Esophagus mucosa (tissue), 1 donor: ENCODE measurements around the gene PSME1. TPM values are rescaled to one million over a fixed set of nuclear protein-coding genes. Genes with fewer than 3 reads are reported as not detected.

Source experiments
- ATAC-seq: fragments of 200-7000 bp; cut with Tn5 transposase; one replicate; pipeline ENCODE4 v1.9.1; 2020
- total RNA-seq: library from RNA; stranded (reverse); gene quantifications from one replicate; pipeline ENCODE4 v1.2.4, GENCODE V29; 2023
- donor health status: DM: yes; HTN: yes; CAD: no.

Gene PSME1
- 123 TPM for total RNA-seq

GRCh38 chr14:24135834-24136683, at the start of gene PSME1:
TSS of gene PSME1 (plus strand) at chr14:24136194. CDS start at chr14:24136263, 69 bp downstream.
- ATAC-seq: peak; percentile 95

- no peak for ATAC-seq
Observed at GRCh38 chr14:24087004-24087403, 49.0 kb upstream of the PSME1 start.

- ATAC-seq: no peak
Observed at GRCh38 chr14:24088095-24088494, 47.9 kb upstream of the PSME1 start.

DNA sequence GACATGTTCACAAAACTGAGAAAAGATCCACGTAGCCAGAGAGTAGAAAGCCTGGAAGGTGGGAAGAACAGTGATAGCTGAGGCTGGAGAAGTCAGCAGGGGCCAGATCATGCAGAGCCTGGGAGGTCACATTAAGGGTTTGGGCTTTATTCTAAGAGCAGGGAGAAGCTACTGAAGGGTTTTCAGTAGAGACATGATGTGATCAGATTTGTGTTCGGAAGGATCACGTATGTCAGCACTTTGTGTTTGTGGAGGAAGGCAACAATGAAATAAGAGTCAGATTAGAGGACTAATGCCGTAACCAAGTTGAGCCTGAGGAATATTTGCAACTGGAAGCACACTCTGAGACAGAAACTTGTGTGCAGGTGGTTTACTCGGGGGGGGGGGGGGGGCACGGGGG, 46.1 kb upstream of the PSME1 start:
- no peak for ATAC-seq

- no peak for ATAC-seq
Observed at GRCh38 chr14:24092110-24092504, 43.9 kb upstream of the PSME1 start.

- no peak for ATAC-seq
Observed at GRCh38 chr14:24092505-24093206, 43.3 kb upstream of the PSME1 start.

DNA sequence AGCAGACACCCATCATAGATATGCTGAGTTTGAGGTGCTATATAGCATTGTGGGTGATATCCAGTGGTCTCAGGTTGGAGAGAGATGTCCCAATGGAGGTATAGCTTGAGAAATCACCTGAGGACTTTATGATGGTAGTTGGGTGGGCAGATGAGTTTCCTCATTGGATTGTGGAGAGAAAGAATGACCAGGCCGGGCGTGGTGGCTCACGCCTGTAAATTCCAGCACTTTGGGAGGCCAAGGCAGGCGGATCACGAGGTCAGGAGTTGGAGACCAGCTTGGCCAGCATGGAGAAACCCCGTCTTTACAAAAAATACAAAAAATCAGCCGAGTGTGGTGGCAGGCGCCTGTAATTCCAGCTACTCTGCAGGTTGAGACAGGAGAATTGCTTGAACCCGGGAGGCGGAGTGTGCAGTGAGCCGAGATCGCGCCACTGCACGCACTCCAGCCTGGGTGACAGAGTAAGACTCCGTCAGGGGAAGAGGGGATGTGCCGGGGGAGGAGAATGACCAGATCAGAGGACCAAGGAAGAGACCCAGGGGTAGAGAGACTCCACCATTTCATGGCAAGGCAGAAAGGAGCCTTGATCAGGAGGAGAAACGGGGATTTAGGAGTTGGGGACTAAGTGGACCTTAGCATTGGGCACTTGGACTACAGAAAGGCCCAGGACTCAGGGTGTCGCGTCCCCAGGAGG, 42.6 kb upstream of the PSME1 start:
- peak; percentile 4 for ATAC-seq

DNA sequence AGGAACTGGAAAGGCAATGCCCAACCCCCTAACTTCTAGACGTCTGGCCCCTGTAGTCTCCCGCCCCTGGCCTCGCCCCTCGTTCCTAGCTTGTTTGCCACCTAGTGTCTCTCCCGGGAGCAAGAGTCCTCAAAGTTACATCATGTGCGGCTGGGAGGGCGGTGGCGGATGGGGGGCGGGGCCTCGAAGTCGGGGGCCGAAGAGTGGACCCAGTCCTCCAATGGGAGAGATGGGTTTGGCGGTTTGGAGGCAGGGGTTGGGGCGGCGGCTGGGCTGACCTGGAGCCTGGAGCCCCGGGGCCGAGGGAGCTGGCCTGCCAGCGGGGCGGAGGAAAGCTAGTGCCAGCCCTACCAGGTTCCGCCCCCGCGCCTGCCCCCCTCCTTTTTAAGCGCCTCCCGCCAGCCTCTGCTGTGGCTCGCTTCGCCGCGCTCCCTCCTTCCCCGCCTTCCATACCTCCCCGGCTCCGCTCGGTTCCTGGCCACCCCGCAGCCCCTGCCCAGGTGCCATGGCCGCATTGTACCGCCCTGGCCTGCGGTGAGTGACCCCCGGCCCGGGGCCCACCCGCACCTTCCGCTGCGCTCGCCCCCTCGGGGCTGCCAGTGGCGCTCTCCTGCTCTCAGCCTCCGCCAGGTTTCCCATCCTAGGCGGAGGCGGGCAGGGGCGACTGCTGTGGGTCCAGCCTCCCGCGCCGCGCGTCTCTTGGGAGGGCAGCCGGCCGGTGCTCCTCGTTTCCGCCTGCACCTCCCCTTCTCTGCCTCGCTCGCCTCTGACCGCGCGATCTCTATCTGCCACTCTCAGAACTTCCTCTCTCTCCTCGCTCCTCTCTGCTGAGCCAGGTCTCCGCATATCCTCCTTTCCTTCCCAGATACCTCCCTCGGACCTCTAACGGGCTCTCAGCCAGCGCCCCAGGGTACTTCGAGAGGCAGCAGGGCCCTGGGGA, 41.8 kb upstream of the PSME1 start, which contains the start of gene PCK2:
PCK2 (plus strand) TSS at position 411 of the 940 bp plus-strand sequence; CDS start at position 506, 95 bp downstream.
- ATAC-seq: peak; percentile 94

- no peak for ATAC-seq
Observed at GRCh38 chr14:24094841-24095270, 41.1 kb upstream of the PSME1 start.

- ATAC-seq: no peak
Observed at GRCh38 chr14:24095271-24096068, 40.5 kb upstream of the PSME1 start.

DNA sequence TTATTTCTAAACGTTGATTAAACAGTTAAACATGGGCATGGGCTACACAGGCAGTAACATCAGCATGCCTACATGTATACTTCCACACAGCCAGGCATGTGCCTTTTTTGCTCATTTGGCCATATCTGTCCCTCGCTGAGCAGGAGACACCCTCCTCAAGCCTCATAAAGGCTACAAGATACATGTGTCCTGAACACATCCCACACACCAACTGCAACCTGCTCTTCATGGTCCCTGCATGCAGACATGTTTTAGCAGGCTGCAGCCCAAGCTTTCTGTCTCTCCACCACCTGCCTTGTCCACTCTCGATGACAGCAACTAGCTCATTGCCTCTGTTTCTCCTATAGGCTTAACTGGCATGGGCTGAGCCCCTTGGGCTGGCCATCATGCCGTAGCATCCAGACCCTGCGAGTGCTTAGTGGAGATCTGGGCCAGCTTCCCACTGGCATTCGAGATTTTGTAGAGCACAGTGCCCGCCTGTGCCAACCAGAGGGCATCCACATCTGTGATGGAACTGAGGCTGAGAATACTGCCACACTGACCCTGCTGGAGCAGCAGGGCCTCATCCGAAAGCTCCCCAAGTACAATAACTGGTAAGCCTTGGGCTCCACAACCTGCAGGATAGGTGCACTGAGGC, 39.3 kb upstream of the PSME1 start:
- no peak for ATAC-seq

- no peak for ATAC-seq
Observed at GRCh38 chr14:24098229-24098926, 37.6 kb upstream of the PSME1 start.

GRCh38 chr14:24098927-24099813, 36.8 kb upstream of the PSME1 start:
- no peak for ATAC-seq

- ATAC-seq: no peak
Observed at GRCh38 chr14:24100197-24100981, 35.6 kb upstream of the PSME1 start.

- ATAC-seq: no peak
Observed at GRCh38 chr14:24100982-24101494, 35.0 kb upstream of the PSME1 start.

DNA sequence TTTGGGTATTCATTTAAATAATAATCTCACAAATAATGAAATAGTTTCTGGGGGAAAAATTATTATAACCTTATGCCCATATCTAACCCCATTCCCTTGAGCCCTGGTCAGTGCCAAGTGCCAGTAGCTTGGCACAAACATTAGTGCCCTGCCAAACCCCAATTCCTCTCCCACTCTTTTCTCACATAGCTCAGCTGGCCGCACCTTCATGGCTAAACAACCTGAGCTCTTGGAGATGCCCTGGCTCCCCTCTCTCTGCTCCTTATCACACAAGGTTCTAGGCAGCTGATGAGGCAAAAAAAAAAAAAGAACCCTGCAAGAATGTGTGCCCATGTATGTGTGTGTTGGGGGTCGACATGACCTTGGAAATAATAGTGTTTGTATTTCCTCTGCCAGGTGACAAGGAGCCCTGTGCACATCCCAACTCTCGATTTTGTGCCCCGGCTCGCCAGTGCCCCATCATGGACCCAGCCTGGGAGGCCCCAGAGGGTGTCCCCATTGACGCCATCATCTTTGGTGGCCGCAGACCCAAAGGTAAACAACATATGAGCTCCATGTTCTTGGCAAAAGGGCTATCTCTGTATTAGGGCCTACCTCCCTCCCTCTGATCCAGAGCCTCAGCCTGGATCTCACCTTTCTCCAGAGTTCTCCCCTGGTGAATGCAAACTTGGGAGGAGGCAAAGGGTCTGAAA, 33.5 kb upstream of the PSME1 start:
- ATAC-seq: no peak

DNA sequence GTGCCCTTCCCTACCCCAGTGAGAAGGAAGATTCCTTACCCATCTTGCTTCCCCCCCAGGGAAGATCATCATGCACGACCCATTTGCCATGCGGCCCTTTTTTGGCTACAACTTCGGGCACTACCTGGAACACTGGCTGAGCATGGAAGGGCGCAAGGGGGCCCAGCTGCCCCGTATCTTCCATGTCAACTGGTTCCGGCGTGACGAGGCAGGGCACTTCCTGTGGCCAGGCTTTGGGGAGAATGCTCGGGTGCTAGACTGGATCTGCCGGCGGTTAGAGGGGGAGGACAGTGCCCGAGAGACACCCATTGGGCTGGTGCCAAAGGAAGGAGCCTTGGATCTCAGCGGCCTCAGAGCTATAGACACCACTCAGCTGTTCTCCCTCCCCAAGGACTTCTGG, 32.5 kb upstream of the PSME1 start:
- ATAC-seq: peak; percentile 19
